Psoas muscle (tissue), 8 donors: ENCODE results near the gene DHX40. TPM values are rescaled to one million over a fixed set of nuclear protein-coding genes. Genes with fewer than 3 reads are reported as not detected.

Source experiments
- ATAC-seq, 4 donors: fragments of 200-7000 bp; cut with Tn5 transposase; one replicate each; pipeline ENCODE4 v1.9.1; 2020; ENCODE audit warnings: moderate library complexity in 3 of 4, mild to moderate bottlenecking in 2 of 4
- DNase-seq, 2 donors: peaks; one replicate each; pipeline ENCODE4 v3.0.0-alpha.2; 2020
- H3K27ac ChIP-seq: fragments of 200-600 bp; one replicate; pipeline ENCODE4 v1.8.0; 2022
- H3K27me3 ChIP-seq, 3 donors: fragments of 200-600 bp in 1 of 3; one replicate each; pipeline versions ENCODE4 v1.6.1 to v1.8.0; 2013 to 2022; ENCODE audit warnings: low read length in 2 of 3, mild to moderate bottlenecking in 2 of 3, moderate library complexity in 1 of 3; ENCODE audit not compliant: insufficient read depth in 3 of 3
- H3K36me3 ChIP-seq, 2 donors: fragments of 200-600 bp in 1 of 2; one replicate each; pipeline versions ENCODE4 v1.6.1 to v1.8.0; 2013 to 2022; ENCODE audit warnings: low read depth in 1 of 2, mild to moderate bottlenecking in 1 of 2, moderate library complexity in 1 of 2; ENCODE audit not compliant: insufficient read depth in 1 of 2
- H3K4me1 ChIP-seq: fragments of 200-600 bp; one replicate; pipeline ENCODE4 v1.8.0; 2022
- H3K4me3 ChIP-seq: fragments of 200-600 bp; one replicate; pipeline ENCODE4 v1.8.0; 2022; ENCODE audit warnings: mild to moderate bottlenecking
- H3K9me3 ChIP-seq: fragments of 200-600 bp; one replicate; pipeline ENCODE4 v1.8.0; 2022
- CTCF ChIP-seq: fragments of 200-600 bp; IDR thresholded peaks from one replicate; pipeline ENCODE4 v1.8.0; 2022; ENCODE audit warnings: antibody characterized with exemption
- WGBS, 3 donors: extraction: QIAGEN DNeasy Blood & Tissue Kit; methylation state at CpG; one replicate each; pipeline versions ENCODE4 v1.1.6 to v1.1.7; 2013; 5-methylcytosine and 5-hydroxymethylcytosine counted together
- intact Hi-C, 2 donors: fragments of 100-400 bp; cut with DNase I; formaldehyde crosslinking; loops; one replicate each; pipeline versions ENCODE4 v1.11.0 to v1.14.2; 2022
- polyA plus RNA-seq, 3 donors: library from polyadenylated mRNA; stranded (reverse); fragments of 200-250 nt; gene quantifications; one replicate each; pipeline ENCODE4 v1.2.3, GENCODE V29; 2013
- total RNA-seq, 4 donors: library from RNA; stranded (reverse); fragmentation: NEBNext Ultra II Directional in 2 of 4; extraction: Animal tissue kit (Norgen Biotek cat#: 25700) in 2 of 4; gene quantifications; one replicate each; pipeline versions ENCODE4 v1.2.1 to v1.2.4, GENCODE V29; 2021 to 2023
- donor health status: healthy with polysubstance abuse.
- donor health status: DM: no; HTN: no; CAD: no; lungs with moderate emphysema.
- donor health status: Bipolar disorder and iron deficiency.
- donor health status: healthy.
- donor health status: DM: yes; HTN: yes; CAD: no.
- donor health status: DM: no; HTN: no; CAD: no.
- donor health status: DM: no; HTN: no; CAD: no.
- donor health status: DM: yes; HTN: yes; CAD: no.

The DHX40 gene
- total and polyA plus RNA-seq, 7 donors, result 8.5 to 21.8 (median 17.2) TPM

GRCh38 chr17:59527931-59528330, 37.5 kb upstream of the DHX40 start:
- Histone ChIP-seq H3K36me3 (no peaks in the 10 kb centered on the region), H3K4me3 (no peak overlapping the region), H3K27ac (no peak overlapping the region), H3K27me3 (no peaks in the 10 kb centered on the region), H3K4me1 (no peaks in the 10 kb centered on the region), H3K9me3 (no peaks in the 10 kb centered on the region)
- TF ChIP-seq CTCF, result no peak
- no peak for ATAC-seq
- intact Hi-C loops, result no loop called here
- DNase-seq, result no peak
- 59 to 66% (median 62%) methylated on average over 1 of the region's 1 CpG for WGBS, 3 donors

- Histone ChIP-seq H3K4me1 (no peaks in the 10 kb centered on the region), H3K9me3 (no peaks in the 10 kb centered on the region), H3K36me3 (no peaks in the 10 kb centered on the region), H3K4me3 (no peak overlapping the region), H3K27ac (no peak overlapping the region), H3K27me3 (no peaks in the 10 kb centered on the region)
- DNase-seq (no peak), ATAC-seq (no peak)
- intact Hi-C loops, result no loop called here
- WGBS, 3 donors, result 86 to 100% (median 94%) methylated on average over 1 of the region's 1 CpG
- no peak for TF ChIP-seq CTCF
Observed at GRCh38 chr17:59530531-59530930, 34.9 kb upstream of the DHX40 start.

GRCh38 chr17:59533694-59534093, 31.7 kb upstream of the DHX40 start:
- Histone ChIP-seq H3K4me3 (no peak overlapping the region), H3K27me3 (no peaks in the 10 kb centered on the region), H3K36me3 (no peaks in the 10 kb centered on the region), H3K27ac (no peak overlapping the region), H3K9me3 (no peaks in the 10 kb centered on the region), H3K4me1 (no peaks in the 10 kb centered on the region)
- no peak for TF ChIP-seq CTCF
- DNase-seq (no peak), ATAC-seq (no peak)
- intact Hi-C loops, result no loop called here
- 81 to 90% (median 85%) methylated on average over 5 of the region's 5 CpGs for WGBS, 3 donors

DNA sequence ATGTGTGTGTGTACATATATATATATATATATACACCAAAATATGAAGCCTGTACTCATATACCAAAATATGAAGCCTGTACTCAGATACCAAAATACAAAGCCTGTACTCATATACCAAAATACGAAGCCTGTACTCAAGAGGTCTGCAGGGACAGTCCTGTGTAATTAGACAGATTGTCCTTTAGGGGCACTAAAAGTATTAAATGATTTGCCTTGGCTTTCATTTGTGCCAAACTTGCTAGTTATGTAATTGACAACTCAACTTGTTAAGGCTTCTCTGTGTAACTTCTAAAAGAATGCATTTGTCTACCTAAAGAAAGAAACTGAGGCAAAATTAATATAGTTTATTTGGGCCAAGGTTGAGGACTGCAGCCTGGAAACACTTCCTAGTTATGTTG, 30.8 kb upstream of the DHX40 start:
- Histone ChIP-seq H3K27ac (no peak overlapping the region), H3K4me3 (no peak overlapping the region), H3K9me3 (no peaks in the 10 kb centered on the region), H3K27me3 (no peaks in the 10 kb centered on the region), H3K4me1 (no peaks in the 10 kb centered on the region), H3K36me3 (no peaks in the 10 kb centered on the region)
- DNase-seq, result no peak
- no peak for TF ChIP-seq CTCF
- 29 to 52% (median 35%) methylated on average over 1 of the region's 1 CpG for WGBS, 3 donors
- intact Hi-C loops, result no loop called here
- no peak for ATAC-seq

GRCh38 chr17:59538195-59538909, 27.1 kb upstream of the DHX40 start:
- Histone ChIP-seq H3K36me3 (no peaks in the 10 kb centered on the region), H3K27ac (no peak overlapping the region), H3K4me3 (no peak overlapping the region), H3K9me3 (no peaks in the 10 kb centered on the region), H3K27me3 (no peaks in the 10 kb centered on the region), H3K4me1 (no peaks in the 10 kb centered on the region)
- intact Hi-C loops, result no loop called here
- no peak for ATAC-seq
- DNase-seq, result no peak
- TF ChIP-seq CTCF, result no peak
